NCI-H2107 treated with DMSO at 0.1 percent for 48 hours (cell line): Measurements from ENCODE around the gene DCPS.
"Not testable (repeated sequence)": the region's sequence is repeated elsewhere in the genome, so short reads cannot be mapped to it uniquely, and the experiment has no call there.

Source experiments
- DNase-seq: peaks from one replicate; lab custom pipeline; 2025; ENCODE audit not compliant: unreplicated experiment; lab: John Stamatoyannopoulos, UW

The DCPS gene

GRCh38 chr11:126381960-126382359 is 78.1 kb downstream of the DCPS start:
- not testable (repeated sequence) for DNase-seq

GRCh38 chr11:126382641-126383040 is 78.8 kb downstream of the DCPS start:
- not testable (repeated sequence) for DNase-seq

- no peak for DNase-seq
These were observed 79.8 kb downstream of the DCPS start for GRCh38 chr11:126383339-126384335.

GRCh38 chr11:126384449-126385070 is 80.7 kb downstream of the DCPS start:
- DNase-seq: no peak

GRCh38 chr11:126385991-126386728 is 82.3 kb downstream of the DCPS start:
- DNase-seq: no peak

GRCh38 chr11:126386729-126387071 is 82.8 kb downstream of the DCPS start:
- DNase-seq: not testable (repeated sequence)

GRCh38 chr11:126387857-126388256 is 84.0 kb downstream of the DCPS start:
- DNase-seq: no peak

- DNase-seq: no peak
These were observed 86.5 kb downstream of the DCPS start for GRCh38 chr11:126390272-126390867.

GRCh38 chr11:126391286-126391954 is 87.6 kb downstream of the DCPS start:
- DNase-seq: no peak

- DNase-seq: no peak
These were observed 88.2 kb downstream of the DCPS start for GRCh38 chr11:126391970-126392632.

GRCh38 chr11:126392633-126393013 is 88.8 kb downstream of the DCPS start:
- DNase-seq: no peak

- DNase-seq: no peak
These were observed 89.3 kb downstream of the DCPS start for GRCh38 chr11:126393143-126393542.

GRCh38 chr11:126394036-126394435 is 90.2 kb downstream of the DCPS start:
- no peak for DNase-seq

GRCh38 chr11:126394634-126395072 is 90.8 kb downstream of the DCPS start:
- not testable (repeated sequence) for DNase-seq
